Hepatocyte (in vitro differentiated cells): ENCODE data around the gene NUP50. TPM values are rescaled to one million over a fixed set of nuclear protein-coding genes. Genes with fewer than 3 reads are reported as not detected.

ENCODE experiments used
- DNase-seq: peaks from one replicate; pipeline ENCODE4 v3.0.0-alpha.2; 2016; ENCODE audit warnings: low spot score
- H2AFZ ChIP-seq: fragments of 200-600 bp; sonication (generic); 2 replicates; pipeline ENCODE4 v1.6.0; 2016; ENCODE audit warnings: antibody characterized with exemption, mild to moderate bottlenecking
- H3K27ac ChIP-seq: fragments of 200-600 bp; sonication (generic); 2 replicates; pipeline ENCODE4 v1.5.1; 2016; ENCODE audit warnings: mild to moderate bottlenecking
- H3K27me3 ChIP-seq: fragments of 200-600 bp; sonication (generic); 2 replicates; pipeline ENCODE4 v1.6.1; 2016
- H3K36me3 ChIP-seq: fragments of 200-600 bp; sonication (generic); replicated peaks from 2 replicates; pipeline ENCODE4 v1.5.1; 2016; ENCODE audit warnings: low read depth; ENCODE audit not compliant: insufficient read depth
- H3K4me1 ChIP-seq: fragments of 200-600 bp; sonication (generic); 2 replicates; pipeline ENCODE4 v1.5.1; 2016; ENCODE audit warnings: mild to moderate bottlenecking, moderate library complexity; ENCODE audit not compliant: insufficient read depth
- H3K4me2 ChIP-seq: fragments of 200-600 bp; sonication (generic); 2 replicates; pipeline ENCODE4 v1.6.0; 2016
- H3K4me3 ChIP-seq: fragments of 200-600 bp; sonication (generic); 2 replicates; pipeline ENCODE4 v1.5.1; 2016; ENCODE audit warnings: mild to moderate bottlenecking
- H3K79me2 ChIP-seq: fragments of 200-600 bp; sonication (generic); 2 replicates; pipeline ENCODE4 v1.6.0; 2017; ENCODE audit warnings: mild to moderate bottlenecking
- H3K9me2 ChIP-seq: fragments of 200-600 bp; sonication (generic); replicated peaks from 2 replicates; pipeline ENCODE4 v1.6.0; 2017; ENCODE audit warnings: mild to moderate bottlenecking; ENCODE audit not compliant: insufficient read depth
- H3K9me3 ChIP-seq: fragments of 200-600 bp; sonication (generic); 2 replicates; pipeline ENCODE4 v1.5.1; 2016; ENCODE audit warnings: low read depth, mild to moderate bottlenecking
- H4K20me1 ChIP-seq: fragments of 200-600 bp; sonication (generic); 2 replicates; pipeline ENCODE4 v1.6.0; 2016; ENCODE audit warnings: mild to moderate bottlenecking; ENCODE audit not compliant: insufficient read depth, poor library complexity, severe bottlenecking
- EZH2 ChIP-seq: fragments of 200-600 bp; sonication (generic); IDR thresholded peaks from 2 replicates; pipeline ENCODE4 v1.6.1; 2016; ENCODE audit warnings: antibody characterized with exemption, mild to moderate bottlenecking, borderline replicate concordance
- EZH2phosphoT487 ChIP-seq: fragments of 200-600 bp; sonication (generic); IDR thresholded peaks from one replicate; pipeline ENCODE4 v1.6.1; 2018; ENCODE audit warnings: antibody characterized with exemption, mild to moderate bottlenecking, low read depth, moderate library complexity; ENCODE audit not compliant: unreplicated experiment, severe bottlenecking
- WGBS: methylation state at CpG from one replicate; pipeline ENCODE4 v1.1.6; 2016; ENCODE audit warnings: low lambda C conversion rate; ENCODE audit errors: missing lambda C conversion rate; 5-methylcytosine and 5-hydroxymethylcytosine counted together
- polyA plus RNA-seq: library from polyadenylated mRNA; unstranded; fragments of >200 nt; fragmentation: Nextera tagmentation; extraction: Ambion mirVana; gene quantifications from 2 replicates; pipeline ENCODE4 v1.2.1, GENCODE V29; 2016
- total RNA-seq: library from RNA; depleted of rRNA; stranded (reverse); fragments of >200 nt; gene quantifications from 2 replicates; pipeline ENCODE4 v1.2.3, GENCODE V29; 2014
- TF ChIP-seq, protein P1 (sequence below): fragments of 200-600 bp; sonication (generic); IDR thresholded peaks from 2 replicates; pipeline ENCODE4 v1.5.1; 2016; ENCODE audit warnings: antibody characterized with exemption, mild to moderate bottlenecking; ENCODE audit not compliant: poor library complexity

NUP50 gene
- total and polyA plus RNA-seq, 2 experiments from 2014 or later, result 16.0 to 43.8 TPM

DNA sequence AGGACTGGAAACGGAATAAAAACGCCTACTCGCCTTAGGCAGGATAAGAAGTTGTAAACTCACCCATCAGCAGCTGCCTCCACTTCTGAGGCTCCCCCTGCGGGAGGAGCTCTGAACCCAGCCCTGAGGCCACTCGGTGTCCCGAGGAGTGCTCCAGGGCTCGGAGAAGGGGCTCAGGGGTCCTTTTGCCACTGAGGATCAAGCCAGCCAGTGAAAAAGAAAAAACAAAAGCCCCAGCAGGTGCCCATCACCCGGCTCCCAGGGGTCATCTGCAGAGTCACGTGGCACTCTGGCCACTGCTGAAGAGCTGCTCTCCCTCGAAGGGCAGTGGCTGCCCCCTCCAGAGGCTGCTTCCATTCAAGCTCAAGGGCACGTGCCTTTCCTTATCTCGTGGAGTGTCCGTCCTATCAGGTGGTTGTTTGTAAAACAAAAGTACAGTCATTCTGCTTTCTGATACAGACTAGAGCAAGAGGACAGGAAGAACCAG lies 29.0 kb downstream of the NUP50 start:
- DNase-seq, result no peak
- no peaks in the 10 kb centered on the region for H3K36me3 ChIP-seq
- no peaks in the 10 kb centered on the region for H3K9me2 ChIP-seq
- 21% methylated on average over 13 of the region's 13 CpGs for WGBS
- H3K27me3 ChIP-seq, result no peaks in the 10 kb centered on the region
- no peak for TF ChIP-seq EZH2phosphoT487
- TF ChIP-seq, protein P1, sequence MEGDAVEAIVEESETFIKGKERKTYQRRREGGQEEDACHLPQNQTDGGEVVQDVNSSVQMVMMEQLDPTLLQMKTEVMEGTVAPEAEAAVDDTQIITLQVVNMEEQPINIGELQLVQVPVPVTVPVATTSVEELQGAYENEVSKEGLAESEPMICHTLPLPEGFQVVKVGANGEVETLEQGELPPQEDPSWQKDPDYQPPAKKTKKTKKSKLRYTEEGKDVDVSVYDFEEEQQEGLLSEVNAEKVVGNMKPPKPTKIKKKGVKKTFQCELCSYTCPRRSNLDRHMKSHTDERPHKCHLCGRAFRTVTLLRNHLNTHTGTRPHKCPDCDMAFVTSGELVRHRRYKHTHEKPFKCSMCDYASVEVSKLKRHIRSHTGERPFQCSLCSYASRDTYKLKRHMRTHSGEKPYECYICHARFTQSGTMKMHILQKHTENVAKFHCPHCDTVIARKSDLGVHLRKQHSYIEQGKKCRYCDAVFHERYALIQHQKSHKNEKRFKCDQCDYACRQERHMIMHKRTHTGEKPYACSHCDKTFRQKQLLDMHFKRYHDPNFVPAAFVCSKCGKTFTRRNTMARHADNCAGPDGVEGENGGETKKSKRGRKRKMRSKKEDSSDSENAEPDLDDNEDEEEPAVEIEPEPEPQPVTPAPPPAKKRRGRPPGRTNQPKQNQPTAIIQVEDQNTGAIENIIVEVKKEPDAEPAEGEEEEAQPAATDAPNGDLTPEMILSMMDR, result peak; percentile 23
- no peaks in the 10 kb centered on the region for H3K9me3 ChIP-seq
- H3K79me2 ChIP-seq, result no peaks in the 10 kb centered on the region
- H2AFZ ChIP-seq, result no peak overlapping the region
- H3K27ac ChIP-seq, result peak overlapping the region; percentile 61
- H3K4me3 ChIP-seq, result no peak overlapping the region
- H3K4me1 ChIP-seq, result peaks cover 26% of the 10 kb centered on the region
- peak overlapping the region; percentile 25 for H3K4me2 ChIP-seq
- H4K20me1 ChIP-seq, result no peaks in the 10 kb centered on the region

DNA sequence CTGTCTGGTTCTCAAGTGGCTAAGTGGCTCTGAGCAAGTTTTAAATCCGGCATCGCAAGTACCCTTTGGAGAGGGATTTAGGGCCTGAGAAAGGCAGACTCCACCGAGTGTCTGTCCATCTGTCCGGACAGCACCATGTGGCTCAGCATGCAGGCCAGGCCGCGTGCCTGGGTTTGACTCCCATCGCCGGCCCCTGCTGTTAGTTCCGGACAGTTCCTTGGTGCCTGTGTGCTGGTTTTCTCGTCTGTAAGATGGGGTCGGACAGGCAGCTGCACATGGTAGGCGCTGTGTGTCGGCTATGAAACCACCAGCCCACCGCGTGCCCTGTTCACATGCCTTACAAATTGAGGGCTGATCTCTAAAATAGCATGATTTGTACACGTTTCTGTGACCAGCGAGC lies 31.0 kb downstream of the NUP50 start:
- Histone ChIP-seq H3K79me2 (no peaks in the 10 kb centered on the region), H4K20me1 (no peaks in the 10 kb centered on the region), H3K4me3 (no peak overlapping the region), H3K27me3 (no peaks in the 10 kb centered on the region), H3K9me3 (no peaks in the 10 kb centered on the region), H3K4me1 (peaks cover 22% of the 10 kb centered on the region), H3K4me2 (no peak overlapping the region), H3K9me2 (no peaks in the 10 kb centered on the region), H3K27ac (no peak overlapping the region), H2AFZ (no peak overlapping the region), H3K36me3 (no peaks in the 10 kb centered on the region)
- TF ChIP-seq, protein P1, result no peak
- TF ChIP-seq EZH2phosphoT487, result no peak
- TF ChIP-seq EZH2, result no peak
- WGBS, result 93% methylated on average over 17 of the region's 17 CpGs
- DNase-seq, result no peak

DNA sequence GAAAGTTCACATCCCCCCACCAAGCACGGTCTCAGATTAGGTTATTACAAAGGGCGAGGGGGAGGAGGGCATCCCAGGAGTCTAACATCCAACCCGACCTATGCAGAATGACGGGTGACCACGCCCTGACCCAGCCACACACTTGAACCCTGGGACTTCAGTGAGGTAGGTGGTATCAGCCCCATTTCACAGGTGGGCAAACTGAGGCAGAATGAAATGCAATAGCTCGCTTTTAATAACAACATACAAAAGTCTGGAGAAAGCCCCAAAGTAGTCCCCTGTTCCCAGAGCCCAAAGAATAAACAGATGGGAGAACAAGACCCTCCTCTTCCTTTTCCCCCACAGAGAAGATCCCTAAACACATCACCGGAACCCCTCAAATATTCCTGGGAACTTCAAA lies 31.9 kb downstream of the NUP50 start:
- Histone ChIP-seq H3K27me3 (no peaks in the 10 kb centered on the region), H3K4me3 (no peak overlapping the region), H3K36me3 (no peaks in the 10 kb centered on the region), H3K27ac (no peak overlapping the region), H3K9me3 (no peaks in the 10 kb centered on the region), H2AFZ (no peak overlapping the region), H3K9me2 (no peaks in the 10 kb centered on the region), H3K79me2 (no peaks in the 10 kb centered on the region), H3K4me2 (no peak overlapping the region), H3K4me1 (peaks cover 15% of the 10 kb centered on the region), H4K20me1 (no peaks in the 10 kb centered on the region)
- TF ChIP-seq, protein P1, result no peak
- TF ChIP-seq EZH2phosphoT487, result no peak
- TF ChIP-seq EZH2, result no peak
- 94% methylated on average over 7 of the region's 7 CpGs for WGBS
- no peak for DNase-seq

DNA sequence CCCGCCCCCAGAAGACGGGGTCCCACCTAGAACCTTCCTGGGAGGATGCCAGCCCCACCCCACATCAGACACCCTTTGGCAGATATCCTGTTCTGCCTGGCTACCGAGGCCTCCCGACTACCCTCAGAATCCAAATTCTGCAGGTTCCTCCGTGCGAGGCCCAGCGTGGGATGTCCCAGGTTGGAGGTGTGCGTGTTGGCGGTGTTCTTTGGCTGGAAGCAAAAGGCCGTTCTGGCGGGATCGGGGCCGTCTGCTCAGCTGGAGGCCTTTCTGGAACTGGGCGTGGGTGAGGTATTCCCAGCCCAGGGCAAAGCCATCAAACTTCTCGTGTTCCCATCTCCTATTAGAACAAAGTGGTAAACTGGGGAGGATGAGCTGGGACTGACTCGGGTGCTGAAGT lies 32.6 kb downstream of the NUP50 start:
- H3K79me2 ChIP-seq, result no peaks in the 10 kb centered on the region
- H3K4me2 ChIP-seq, result no peak overlapping the region
- H2AFZ ChIP-seq, result no peak overlapping the region
- peaks cover 22% of the 10 kb centered on the region for H3K4me1 ChIP-seq
- DNase-seq, result no peak
- no peaks in the 10 kb centered on the region for H3K36me3 ChIP-seq
- H3K9me3 ChIP-seq, result no peaks in the 10 kb centered on the region
- no peaks in the 10 kb centered on the region for H3K9me2 ChIP-seq
- no peak overlapping the region for H3K4me3 ChIP-seq
- H4K20me1 ChIP-seq, result no peaks in the 10 kb centered on the region
- WGBS, result 96% methylated on average over 16 of the region's 16 CpGs
- no peak overlapping the region for H3K27ac ChIP-seq
- TF ChIP-seq EZH2, result no peak
- TF ChIP-seq, protein P1, result no peak
- TF ChIP-seq EZH2phosphoT487, result no peak
- H3K27me3 ChIP-seq, result no peaks in the 10 kb centered on the region
